Measurements from ENCODE around the gene SETBP1.

GRCh38 chr18:44652722-44653121 is 28.0 kb upstream of the SETBP1 start:
- TF ChIP-seq POLR2A (IDR thresholded peaks at IDR 0.05; ENCODE audit: low read depth, low read length) (no peak), CTCF (conservative IDR thresholded peaks at IDR 0.05; ENCODE audit: low read depth, low read length) (no peak), CEBPB (IDR thresholded peaks at IDR 0.05; ENCODE audit: low read depth, low read length) (no peak), CHD1 (IDR thresholded peaks at IDR 0.05; ENCODE audit: low read depth, low read length) (no peak), BHLHE40 (IDR thresholded peaks at IDR 0.05; ENCODE audit: low read depth, low read length) (no peak), USF2 (IDR thresholded peaks at IDR 0.05; ENCODE audit: low read depth, low read length) (no peak), MAFK (IDR thresholded peaks at IDR 0.05; ENCODE audit: low read depth, low read length) (no peak), ELK1 (IDR thresholded peaks at IDR 0.05; ENCODE audit: borderline replicate concordance, low read depth, low read length) (no peak), SMC3 (IDR thresholded peaks at IDR 0.05; ENCODE audit: low read depth, low read length) (no peak), MXI1 (IDR thresholded peaks at IDR 0.05; ENCODE audit: borderline replicate concordance, low read depth, low read length) (no peak), RCOR1 (IDR thresholded peaks at IDR 0.05; ENCODE audit: insufficient replicate concordance, low read length) (no peak)

All from IMR-90 (cell line).